ENCODE measurements around the gene OGFOD2. TPM values are rescaled to one million over a fixed set of nuclear protein-coding genes. Genes with fewer than 3 reads are reported as not detected.
A peak's percentile ranks its signal among the peaks of the same experiment; 100 is the strongest.

The OGFOD2 gene
- total RNA-seq, 3 donors from 2014 or later, result 9.0 to 16.5 (median 12.1) TPM

GRCh38 chr12:122946690-122947341 is 28.2 kb upstream of the OGFOD2 start:
- intact Hi-C loops (cut with DNase I; ENCODE audit: low total_unique reads), result loop anchor here (2.0 to 5.0 kb wide), 2 partner anchors 50 to 85 kb away; partner anchors contain the start of gene VPS37B
- DNase-seq (ENCODE audit: low spot score in 2 of 2), result peak; percentile 94 to 99
- H3K9me3 ChIP-seq, result no peaks in the 10 kb centered on the region
- H3K27me3 ChIP-seq, result no peaks in the 10 kb centered on the region
- no peaks in the 10 kb centered on the region for H3K36me3 ChIP-seq
- TF ChIP-seq CTCF (IDR thresholded peaks at IDR 0.05) (peak in 1 of 3 donors; percentile 59), POLR2AphosphoS5 (IDR thresholded peaks at IDR 0.05) (peak; percentile 85 to 98 (median 96)), POLR2A (IDR thresholded peaks at IDR 0.05) (no peak)
- H3K27ac ChIP-seq, result peak overlapping the region; percentile 96 to 99
- peak overlapping the region in 1 of 3 donors; percentile 49 for H3K4me3 ChIP-seq
- peaks cover 30 to 31% of the 10 kb centered on the region in 2 donors for H3K4me1 ChIP-seq

- intact Hi-C loops (cut with DNase I; ENCODE audit: low total_unique reads), result loop anchor here (2.0 to 5.0 kb wide), 2 partner anchors 51 to 85 kb away; partner anchors contain the start of gene VPS37B
- peak; percentile 72 to 87 for DNase-seq (ENCODE audit: low spot score in 2 of 2)
These were observed 27.7 kb upstream of the OGFOD2 start for GRCh38 chr12:122947352-122947792.

GRCh38 chr12:122948605-122949004 is 26.4 kb upstream of the OGFOD2 start:
- Histone ChIP-seq H3K36me3 (no peaks in the 10 kb centered on the region), H3K4me1 (peaks cover 30 to 31% of the 10 kb centered on the region in 2 donors), H3K27ac (peak overlapping the region; percentile 96 to 99), H3K9me3 (no peaks in the 10 kb centered on the region), H3K27me3 (no peaks in the 10 kb centered on the region), H3K4me3 (no peak overlapping the region)
- no peak for TF ChIP-seq POLR2AphosphoS5 (IDR thresholded peaks at IDR 0.05)
- no peak for TF ChIP-seq CTCF (IDR thresholded peaks at IDR 0.05)
- TF ChIP-seq POLR2A (IDR thresholded peaks at IDR 0.05), result no peak
- intact Hi-C loops (cut with DNase I; ENCODE audit: low total_unique reads), result loop anchor here (5.0 kb wide), 1 partner anchor 86 kb away; no protein-coding TSS in a partner anchor
- no peak for DNase-seq (ENCODE audit: low spot score in 2 of 2)

More at GRCh38 chr12:122947352-122947792, 27.7 kb upstream of the OGFOD2 start:
- H3K9me3 ChIP-seq, result no peaks in the 10 kb centered on the region
- H3K36me3 ChIP-seq, result no peaks in the 10 kb centered on the region
- peak overlapping the region in 1 of 3 donors; percentile 49 for H3K4me3 ChIP-seq
- H3K27me3 ChIP-seq, result no peaks in the 10 kb centered on the region
- peaks cover 30 to 31% of the 10 kb centered on the region in 2 donors for H3K4me1 ChIP-seq
- TF ChIP-seq CTCF (IDR thresholded peaks at IDR 0.05), result peak in 1 of 3 donors; percentile 61
- TF ChIP-seq POLR2A (IDR thresholded peaks at IDR 0.05), result no peak
- H3K27ac ChIP-seq, result peak overlapping the region; percentile 96 to 99

- no peaks in the 10 kb centered on the region for H3K36me3 ChIP-seq
- intact Hi-C loops (cut with DNase I; ENCODE audit: low total_unique reads), result loop anchor here (5.0 kb wide), 1 partner anchor 87 kb away; no protein-coding TSS in a partner anchor
- H3K4me3 ChIP-seq, result no peak overlapping the region
- H3K9me3 ChIP-seq, result no peaks in the 10 kb centered on the region
- no peak for TF ChIP-seq POLR2AphosphoS5 (IDR thresholded peaks at IDR 0.05)
- no peak for TF ChIP-seq CTCF (IDR thresholded peaks at IDR 0.05)
- TF ChIP-seq POLR2A (IDR thresholded peaks at IDR 0.05), result no peak
- DNase-seq (ENCODE audit: low spot score in 2 of 2), result no peak
- peaks cover 28 to 30% of the 10 kb centered on the region in 2 donors for H3K4me1 ChIP-seq
- no peaks in the 10 kb centered on the region for H3K27me3 ChIP-seq
- peak overlapping the region; percentile 55 to 96 for H3K27ac ChIP-seq
These were observed 25.6 kb upstream of the OGFOD2 start for GRCh38 chr12:122949405-122949804.
